ENCODE data around the gene NAV2.

NAV2 gene

GRCh38 chr11:19676475-19677380 is 35.9 kb upstream of the NAV2 start:
- TF ChIP-seq POLR2A (IDR thresholded peaks at IDR 0.05; ENCODE audit: low read length) (no peak), GATA1 (IDR thresholded peaks at IDR 0.05; ENCODE audit: low read depth, low read length) (no peak)
- no peak for DNase-seq

DNA sequence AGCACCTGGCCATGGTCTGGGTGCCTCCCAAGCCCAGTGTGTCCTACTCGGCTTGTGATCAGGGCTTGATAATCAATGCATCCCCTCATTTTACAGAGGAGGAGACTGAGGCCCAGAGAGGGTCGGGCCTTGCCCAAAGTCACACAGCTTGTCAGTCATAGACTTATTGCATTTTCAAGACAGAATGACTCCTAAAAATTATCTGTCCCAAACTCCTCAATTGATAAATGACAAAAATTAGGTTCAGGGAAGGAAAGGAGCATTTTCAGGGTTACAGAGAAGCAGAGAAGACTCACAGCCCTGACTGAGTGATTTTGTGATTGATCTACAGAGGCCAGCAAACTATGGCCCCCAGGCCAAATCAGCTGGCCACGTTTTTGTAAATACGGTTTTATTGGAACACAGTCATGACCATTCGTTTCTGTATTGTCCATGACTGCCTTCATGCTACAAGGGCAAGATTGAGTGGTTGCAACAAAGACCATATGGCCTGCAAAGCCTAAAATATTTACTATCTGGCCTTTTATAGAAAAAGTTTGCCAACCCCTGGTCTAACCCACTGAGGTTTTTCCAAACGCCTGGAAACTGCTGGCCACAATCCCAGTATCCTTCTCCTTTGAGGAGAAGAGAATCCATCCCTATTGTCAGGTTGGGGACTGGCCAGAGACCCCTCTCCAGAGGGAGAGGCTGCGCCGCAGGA is 35.1 kb upstream of the NAV2 start:
- DNase-seq: no peak

DNA sequence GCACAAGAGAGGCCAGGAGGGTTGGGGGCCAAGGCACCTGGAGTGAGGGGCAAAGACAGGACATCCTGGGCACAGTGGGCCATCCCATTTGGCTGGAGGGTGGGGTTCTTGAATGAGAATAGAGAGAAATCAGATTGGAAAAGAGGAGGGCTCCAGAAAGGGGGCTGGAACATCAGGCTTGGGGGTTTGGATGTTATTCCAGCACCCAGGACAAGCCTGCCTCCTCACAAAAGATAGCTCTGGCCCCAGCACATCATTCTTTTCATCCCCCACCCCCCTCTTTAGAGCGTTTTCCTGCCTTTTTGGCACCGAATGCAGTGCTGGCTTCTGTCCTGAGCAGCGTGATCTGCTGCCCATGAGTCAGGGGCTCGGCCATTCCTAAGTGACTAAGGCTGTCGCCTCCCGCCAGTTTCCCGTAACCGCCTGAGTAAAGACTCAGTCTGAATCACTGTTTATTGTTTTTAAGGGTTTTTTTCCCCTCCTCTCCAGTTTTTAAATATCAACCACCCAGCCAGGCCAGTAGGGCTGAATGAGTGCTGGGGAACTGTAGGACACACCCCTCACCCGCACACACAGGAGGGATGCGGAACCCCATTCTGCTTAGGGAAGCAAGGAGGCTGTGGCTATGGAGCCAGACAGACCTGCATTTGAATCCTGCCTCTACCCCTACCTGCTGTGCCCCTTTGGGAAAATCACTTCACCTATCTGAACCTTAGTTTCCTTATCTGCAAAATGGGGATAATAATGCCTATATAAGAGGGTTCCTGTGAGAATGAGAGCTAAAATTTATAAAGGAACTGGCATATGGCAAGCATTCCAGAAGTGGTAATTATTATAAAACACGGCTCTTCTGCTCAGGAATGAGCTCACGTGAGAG is 32.4 kb upstream of the NAV2 start:
- TF ChIP-seq POLR2A (IDR thresholded peaks at IDR 0.05; ENCODE audit: low read length) (no peak), GATA1 (IDR thresholded peaks at IDR 0.05; ENCODE audit: low read depth, low read length) (no peak)
- DNase-seq: no peak

More for the DNA sequence above, 35.1 kb upstream of the NAV2 start:
- TF ChIP-seq GATA1 (IDR thresholded peaks at IDR 0.05; ENCODE audit: low read depth, low read length): no peak
- TF ChIP-seq POLR2A (IDR thresholded peaks at IDR 0.05; ENCODE audit: low read length): no peak

DNA sequence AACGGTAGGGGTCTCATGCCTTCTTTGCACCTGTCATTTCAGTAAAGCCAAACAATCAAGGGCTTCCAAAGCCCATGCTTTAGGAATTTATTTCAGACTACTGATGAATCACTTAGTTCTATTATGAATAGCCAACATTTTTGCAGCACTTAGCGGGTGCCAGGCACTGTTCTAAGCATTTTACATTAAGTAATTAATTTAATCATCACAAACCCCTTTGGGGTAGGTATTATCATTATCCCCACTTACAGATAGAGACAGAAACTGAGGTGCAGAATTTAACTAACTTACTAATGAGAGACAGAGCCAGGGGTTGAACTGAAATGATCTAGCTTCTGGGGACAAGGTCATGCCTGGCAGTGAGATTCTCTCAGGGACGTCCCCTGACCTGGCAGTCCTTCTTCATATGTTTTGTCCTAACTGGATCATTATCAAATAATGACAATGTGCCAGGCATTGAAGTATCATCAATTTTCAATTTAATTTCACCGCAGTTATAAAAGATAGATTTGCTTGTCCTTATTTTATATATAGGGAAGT is 31.7 kb upstream of the NAV2 start:
- DNase-seq: no peak
- TF ChIP-seq POLR2A (IDR thresholded peaks at IDR 0.05; ENCODE audit: low read length) (no peak), GATA1 (IDR thresholded peaks at IDR 0.05; ENCODE audit: low read depth, low read length) (no peak)

- TF ChIP-seq GATA1 (IDR thresholded peaks at IDR 0.05; ENCODE audit: low read depth, low read length) (no peak), POLR2A (IDR thresholded peaks at IDR 0.05; ENCODE audit: low read length) (no peak)
- no peak for DNase-seq
Measured at GRCh38 chr11:19683141-19683805, 29.4 kb upstream of the NAV2 start.

DNA sequence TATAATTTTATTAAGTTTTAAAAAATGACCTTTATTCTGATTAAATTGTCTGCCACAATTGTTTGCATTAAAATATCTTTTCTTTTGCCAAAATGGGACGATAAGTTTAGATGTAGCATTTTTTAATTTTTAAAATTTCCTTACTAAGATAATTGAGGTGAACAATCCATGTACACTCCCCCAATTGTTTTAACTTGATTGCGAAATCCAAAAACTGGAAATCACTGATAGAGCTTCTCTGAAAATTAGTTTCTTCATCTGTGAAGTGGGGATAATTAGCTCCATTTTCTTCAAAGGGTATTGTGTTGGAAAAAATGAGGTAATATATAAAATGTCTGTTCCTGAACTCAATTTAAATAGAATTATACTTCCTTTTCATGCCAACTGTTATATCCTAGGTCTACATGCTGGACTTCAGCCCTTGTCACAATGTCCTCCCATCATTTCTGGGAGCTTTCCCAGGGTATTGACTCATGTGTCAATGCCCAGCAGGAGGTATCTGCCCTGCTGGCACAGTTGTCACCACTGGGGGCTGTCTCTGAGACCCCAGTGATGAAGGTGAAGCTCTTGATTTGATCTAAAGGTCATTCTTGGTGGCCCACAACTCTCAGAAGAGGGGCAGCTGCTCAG is 28.7 kb upstream of the NAV2 start:
- no peak for DNase-seq
- no peak for TF ChIP-seq GATA1 (IDR thresholded peaks at IDR 0.05; ENCODE audit: low read depth, low read length)
- no peak for TF ChIP-seq POLR2A (IDR thresholded peaks at IDR 0.05; ENCODE audit: low read length)

- no peak for TF ChIP-seq GATA1 (IDR thresholded peaks at IDR 0.05; ENCODE audit: low read depth, low read length)
- TF ChIP-seq POLR2A (IDR thresholded peaks at IDR 0.05; ENCODE audit: low read length): no peak
- no peak for DNase-seq
Measured at GRCh38 chr11:19686234-19686633, 26.4 kb upstream of the NAV2 start.

- no peak for DNase-seq
- no peak for TF ChIP-seq POLR2A (IDR thresholded peaks at IDR 0.05; ENCODE audit: low read length)
- no peak for TF ChIP-seq GATA1 (IDR thresholded peaks at IDR 0.05; ENCODE audit: low read depth, low read length)
Measured at GRCh38 chr11:19687392-19687791, 25.2 kb upstream of the NAV2 start.

- DNase-seq: no peak
- no peak for TF ChIP-seq GATA1 (IDR thresholded peaks at IDR 0.05; ENCODE audit: low read depth, low read length)
- no peak for TF ChIP-seq POLR2A (IDR thresholded peaks at IDR 0.05; ENCODE audit: low read length)
Measured at GRCh38 chr11:19689281-19690000, 23.2 kb upstream of the NAV2 start.

DNA sequence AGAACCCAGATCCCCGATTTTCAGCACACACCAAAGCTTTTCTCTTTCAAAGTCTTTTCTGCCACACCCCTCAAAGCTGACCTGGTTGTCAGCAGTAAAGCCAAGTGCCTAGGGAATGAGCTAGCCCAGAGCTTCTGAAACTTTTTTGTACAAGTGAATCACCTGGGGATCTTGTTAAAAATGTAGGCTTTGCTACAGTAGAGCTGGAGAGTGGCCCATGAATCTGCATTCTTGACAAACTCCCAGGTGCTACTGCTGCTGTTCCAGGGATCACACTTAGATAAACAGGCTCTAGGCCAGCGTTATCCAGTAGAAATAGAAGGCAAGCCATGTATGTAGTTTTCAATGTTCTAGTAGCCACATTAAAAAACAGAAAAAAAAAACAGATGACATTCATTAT is 21.8 kb upstream of the NAV2 start:
- TF ChIP-seq POLR2A (IDR thresholded peaks at IDR 0.05; ENCODE audit: low read length) (no peak), GATA1 (IDR thresholded peaks at IDR 0.05; ENCODE audit: low read depth, low read length) (no peak)
- no peak for DNase-seq

- DNase-seq: no peak
- TF ChIP-seq POLR2A (IDR thresholded peaks at IDR 0.05; ENCODE audit: low read length): no peak
- TF ChIP-seq GATA1 (IDR thresholded peaks at IDR 0.05; ENCODE audit: low read depth, low read length): no peak
Measured at GRCh38 chr11:19691815-19692500, 20.7 kb upstream of the NAV2 start.

Data from erythroblast (primary cell).